IgD-negative memory B cell (primary cell): Measurements from ENCODE around the gene QRICH1. TPM values are rescaled to one million over a fixed set of nuclear protein-coding genes. Genes with fewer than 3 reads are reported as not detected.
"Not testable (repeated sequence)": the region's sequence is repeated elsewhere in the genome, so short reads cannot be mapped to it uniquely, and the experiment has no call there.

Source experiments
- H3K27ac Mint-ChIP-seq, 3 donors: one replicate each; pipeline ENCODE4 v1.8.0; 2020 to 2022; ENCODE audit warnings: mild to moderate bottlenecking in 3 of 3, mixed read lengths in 3 of 3, moderate library complexity in 1 of 3
- H3K27me3 Mint-ChIP-seq: one replicate; pipeline ENCODE4 v1.8.0; 2021; ENCODE audit warnings: mixed read lengths
- H3K36me3 Mint-ChIP-seq: one replicate; pipeline ENCODE4 v1.8.0; 2020; ENCODE audit warnings: mild to moderate bottlenecking, mixed read lengths
- H3K4me1 Mint-ChIP-seq, 3 donors: one replicate each; pipeline ENCODE4 v1.8.0; 2020 to 2022; ENCODE audit warnings: mixed read lengths in 3 of 3, mild to moderate bottlenecking in 1 of 3
- H3K4me3 Mint-ChIP-seq, 4 donors: one replicate each; pipeline ENCODE4 v1.8.0; 2020 to 2022; ENCODE audit warnings: mild to moderate bottlenecking in 4 of 4, mixed read lengths in 4 of 4, moderate library complexity in 3 of 4
- H3K9me3 Mint-ChIP-seq, 3 donors: one replicate each; pipeline ENCODE4 v1.8.0; 2020 to 2021; ENCODE audit warnings: mixed read lengths in 3 of 3, mild to moderate bottlenecking in 1 of 3
- polyA plus RNA-seq: library from polyadenylated mRNA; unstranded; fragments of 300-500 nt; fragmentation: Illumina TruSeq; gene quantifications from one replicate; pipeline ENCODE4 v1.2.3, GENCODE V29; 2021

Gene QRICH1
- polyA plus RNA-seq, 1 donor from 2014 or later: 23.6 TPM

DNA sequence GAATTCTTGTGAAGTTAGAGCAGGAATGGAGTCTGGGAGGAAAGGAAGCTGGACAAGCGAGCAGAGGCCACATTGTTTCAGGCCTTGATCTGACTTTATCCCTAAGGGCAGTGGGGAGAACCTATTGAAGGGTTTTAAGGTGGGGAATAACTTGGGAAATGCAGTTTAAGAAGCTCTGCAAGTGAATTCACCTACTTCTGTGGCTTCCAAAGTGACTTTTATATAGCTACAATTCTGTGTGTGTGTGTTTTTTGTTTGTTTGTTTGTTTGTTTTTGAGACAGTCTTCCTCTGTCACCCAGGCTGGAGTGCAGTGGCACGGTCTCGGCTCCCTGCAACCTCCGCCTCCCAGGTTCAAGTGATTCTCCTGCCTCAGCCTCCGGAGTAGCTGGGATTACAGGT, 85.2 kb downstream of the QRICH1 start:
- not testable (repeated sequence) for H3K27me3 Mint-ChIP-seq, H3K36me3 Mint-ChIP-seq, H3K9me3 Mint-ChIP-seq
- peaks cover 17 to 26% (median 20%) of the 10 kb centered on the region in 3 donors for H3K4me1 Mint-ChIP-seq
- H3K27ac Mint-ChIP-seq: peak overlapping the region in 2 of 3 donors; percentile 97 to 99
- H3K4me3 Mint-ChIP-seq: peak overlapping the region; percentile 89 to 100 (median 100)

- Mint-ChIP-seq H3K36me3 (no peaks in the 10 kb centered on the region), H3K4me3 (peak overlapping the region; percentile 99 to 100 (median 100)), H3K9me3 (no peaks in the 10 kb centered on the region), H3K27ac (peak overlapping the region; percentile 97 to 99 (median 98)), H3K4me1 (peaks cover 17 to 26% (median 20%) of the 10 kb centered on the region in 3 donors), H3K27me3 (no peaks in the 10 kb centered on the region)
Observed at GRCh38 chr3:49007771-49008528, 85.9 kb downstream of the QRICH1 start.

DNA sequence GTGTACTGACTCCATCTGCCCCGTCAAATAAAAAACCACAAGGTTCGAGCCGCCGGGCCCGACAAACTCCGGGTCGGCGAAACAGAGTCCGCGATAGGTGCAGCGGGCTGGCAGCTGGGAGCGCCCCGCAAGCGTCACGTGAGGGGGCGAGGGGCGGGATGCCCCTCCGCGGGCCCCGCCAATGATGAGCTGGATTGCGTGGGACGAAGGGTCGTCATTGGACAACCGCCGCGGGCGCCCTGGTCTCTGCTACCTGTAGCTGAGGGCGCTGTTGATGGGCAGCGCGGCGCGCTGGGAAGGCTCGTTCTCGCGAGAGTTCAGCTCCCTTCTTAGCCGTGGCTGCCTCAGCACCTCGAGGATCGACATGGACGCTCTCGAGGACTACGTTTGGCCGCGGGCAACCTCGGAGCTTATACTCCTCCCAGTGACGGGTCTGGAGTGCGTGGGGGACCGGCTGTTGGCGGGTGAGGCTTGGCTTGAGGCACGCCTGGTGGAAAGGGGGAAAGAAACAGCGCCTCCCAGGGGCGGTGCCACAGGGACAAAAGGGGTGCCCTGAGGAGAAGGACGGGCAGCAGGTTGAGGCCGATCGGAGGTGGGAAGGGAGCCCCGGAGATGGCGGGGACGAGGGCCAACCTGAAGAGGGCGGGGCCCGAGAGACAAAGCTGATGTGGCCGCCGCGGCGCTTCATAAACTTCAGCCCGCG, 86.7 kb downstream of the QRICH1 start, which contains the start of gene WDR6:
Gene WDR6 (plus strand): TSS at position 324 of the 703 bp plus-strand sequence. CDS start 41 bp downstream, at position 365.
- H3K9me3 Mint-ChIP-seq: no peaks in the 10 kb centered on the region
- H3K27ac Mint-ChIP-seq: peak within 1 kb of the TSS; percentile 97 to 99 (median 98)
- peak within 1 kb of the TSS; percentile 99 to 100 (median 100) for H3K4me3 Mint-ChIP-seq
- H3K4me1 Mint-ChIP-seq: peaks cover 17 to 25% (median 20%) of the 10 kb centered on the region in 3 donors
- no peaks in the 10 kb centered on the region for H3K36me3 Mint-ChIP-seq
- no peaks in the 10 kb centered on the region for H3K27me3 Mint-ChIP-seq

DNA sequence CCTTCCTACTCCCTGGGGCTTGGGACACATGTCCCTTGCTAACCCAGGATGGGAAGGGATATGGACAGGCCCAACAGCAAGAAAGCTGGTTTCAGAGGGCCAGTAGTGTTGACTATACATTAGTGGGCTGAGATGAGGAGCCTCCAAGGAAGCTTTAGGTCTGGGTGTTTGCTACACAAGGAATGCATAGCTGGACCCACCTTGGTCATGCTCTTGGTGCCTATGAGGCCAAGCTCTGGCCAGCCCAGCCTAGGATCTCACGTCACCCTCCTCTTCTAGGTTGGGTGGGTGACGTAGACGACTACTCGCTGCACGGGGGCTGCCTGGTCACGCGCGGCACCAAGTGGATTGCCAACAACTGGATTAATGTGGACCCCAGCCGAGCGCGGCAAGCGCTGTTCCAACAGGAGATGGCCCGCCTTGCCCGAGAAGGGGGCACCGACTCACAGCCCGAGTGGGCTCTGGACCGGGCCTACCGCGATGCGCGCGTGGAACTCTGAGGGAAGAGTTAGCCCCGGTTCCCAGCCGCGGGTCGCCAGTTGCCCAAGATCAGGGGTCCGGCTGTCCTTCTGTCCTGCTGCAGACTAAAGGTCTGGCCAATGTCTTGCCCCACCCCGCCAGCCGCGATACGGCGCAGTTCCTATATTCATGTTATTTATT, 87.3 kb downstream of the QRICH1 start:
- H3K36me3 Mint-ChIP-seq: no peaks in the 10 kb centered on the region
- H3K27me3 Mint-ChIP-seq: no peaks in the 10 kb centered on the region
- H3K4me1 Mint-ChIP-seq: peaks cover 13 to 22% (median 20%) of the 10 kb centered on the region in 3 donors

DNA sequence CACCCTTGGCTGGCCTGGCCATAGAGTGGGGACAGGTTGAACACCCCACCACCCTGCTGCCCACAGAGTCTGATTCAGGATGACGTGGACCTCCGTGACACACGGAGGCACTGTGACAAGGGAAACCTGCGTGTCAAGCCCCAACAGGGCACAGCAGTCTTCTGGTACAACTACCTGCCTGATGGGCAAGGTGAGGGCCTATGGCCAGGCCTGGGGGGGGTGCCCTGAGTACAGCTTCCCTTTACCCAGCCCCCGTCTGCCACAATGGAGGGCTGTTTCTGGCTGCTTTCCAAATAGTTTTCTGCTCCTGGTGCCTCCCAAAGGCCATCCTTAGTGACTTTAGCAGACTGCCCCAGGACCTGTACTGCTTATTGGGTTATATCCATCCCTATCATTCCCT, 87.9 kb downstream of the QRICH1 start:
- no peaks in the 10 kb centered on the region for H3K27me3 Mint-ChIP-seq
- H3K27ac Mint-ChIP-seq: peak overlapping the region in 1 of 3 donors; percentile 4
- H3K4me1 Mint-ChIP-seq: peaks cover 13 to 22% (median 20%) of the 10 kb centered on the region in 3 donors
- H3K9me3 Mint-ChIP-seq: no peaks in the 10 kb centered on the region
- H3K36me3 Mint-ChIP-seq: no peaks in the 10 kb centered on the region
- H3K4me3 Mint-ChIP-seq: peak overlapping the region in 3 of 4 donors; percentile 99 to 100 (median 100)

More for the DNA sequence above, 87.3 kb downstream of the QRICH1 start:
- Mint-ChIP-seq H3K9me3 (no peaks in the 10 kb centered on the region), H3K27ac (peak overlapping the region; percentile 97 to 99 (median 98)), H3K4me3 (peak overlapping the region; percentile 99 to 100 (median 100))

- H3K4me3 Mint-ChIP-seq: peak overlapping the region in 2 of 4 donors; percentile 16 to 65
- no peaks in the 10 kb centered on the region for H3K27me3 Mint-ChIP-seq
- H3K4me1 Mint-ChIP-seq: peaks cover 13 to 22% (median 20%) of the 10 kb centered on the region in 3 donors
- no peaks in the 10 kb centered on the region for H3K36me3 Mint-ChIP-seq
- peak overlapping the region in 1 of 3 donors; percentile 64 for H3K27ac Mint-ChIP-seq
- no peaks in the 10 kb centered on the region for H3K9me3 Mint-ChIP-seq
Observed at GRCh38 chr3:49005303-49005680, 88.6 kb downstream of the QRICH1 start.

DNA sequence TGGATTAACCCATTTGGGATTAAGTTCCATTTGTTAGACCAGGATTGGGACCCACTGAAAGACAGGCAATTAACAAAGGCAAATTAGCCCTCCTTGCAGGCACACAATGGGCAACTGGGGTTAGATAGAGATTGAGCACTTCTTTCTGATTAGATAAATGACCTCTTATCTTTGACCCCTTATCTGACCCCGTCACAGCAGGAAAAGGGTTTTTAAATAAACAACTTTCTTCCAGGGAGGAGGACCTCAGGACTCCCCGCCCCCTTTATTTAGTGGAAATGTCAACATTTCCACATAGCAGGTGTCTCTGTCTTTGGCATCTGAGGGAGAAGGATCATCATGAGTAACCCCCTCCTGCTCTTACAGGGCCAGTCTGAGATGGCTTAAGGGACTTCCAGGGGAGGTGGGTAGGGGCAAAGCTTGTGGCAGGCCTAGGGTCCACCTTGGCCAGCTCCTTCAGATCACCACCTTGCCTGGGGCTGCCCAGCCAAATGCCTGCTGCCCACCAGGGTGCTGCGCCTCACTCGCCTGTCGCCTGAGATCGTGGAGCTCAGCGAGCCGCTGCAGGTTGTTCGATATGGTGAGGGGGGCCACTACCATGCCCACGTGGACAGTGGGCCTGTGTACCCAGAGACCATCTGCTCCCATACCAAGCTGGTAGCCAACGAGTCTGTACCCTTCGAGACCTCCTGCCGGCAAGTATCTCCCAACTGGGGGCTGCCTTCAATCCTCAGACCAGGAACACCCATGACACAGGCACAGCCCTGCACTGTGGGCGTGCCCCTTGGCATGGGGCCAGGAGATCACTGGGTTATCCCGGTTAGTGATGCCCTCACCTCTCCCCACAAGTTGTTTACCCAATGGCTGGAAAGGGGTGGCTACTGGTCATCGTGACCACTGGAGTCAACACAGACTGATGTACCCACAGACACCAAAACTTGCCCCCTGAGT, 89.2 kb downstream of the QRICH1 start:
- no peaks in the 10 kb centered on the region for H3K27me3 Mint-ChIP-seq
- H3K27ac Mint-ChIP-seq: peak overlapping the region in 1 of 3 donors; percentile 64
- H3K9me3 Mint-ChIP-seq: no peaks in the 10 kb centered on the region
- H3K4me3 Mint-ChIP-seq: peak overlapping the region in 2 of 4 donors; percentile 16 to 65
- H3K4me1 Mint-ChIP-seq: peaks cover 13 to 22% (median 20%) of the 10 kb centered on the region in 3 donors
- no peaks in the 10 kb centered on the region for H3K36me3 Mint-ChIP-seq

DNA sequence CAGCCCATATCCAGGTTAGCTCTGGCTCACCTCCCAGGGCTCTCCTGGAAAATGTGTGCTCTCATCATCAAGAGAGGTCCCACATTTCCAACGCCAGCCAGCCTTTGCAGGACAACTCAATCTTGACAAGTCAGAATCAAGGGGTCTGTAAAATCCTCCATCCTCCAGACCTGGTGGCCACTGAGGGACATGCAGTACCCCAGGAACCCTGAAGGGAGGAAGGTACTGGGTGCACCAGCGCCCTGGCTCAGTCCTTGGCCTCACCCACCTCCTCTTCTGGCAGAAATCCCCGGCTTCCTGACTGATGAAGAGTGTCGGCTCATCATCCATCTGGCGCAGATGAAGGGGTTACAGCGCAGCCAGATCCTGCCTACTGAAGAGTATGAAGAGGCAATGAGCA, 92.7 kb downstream of the QRICH1 start:
- peak overlapping the region in 1 of 4 donors; percentile 53 for H3K4me3 Mint-ChIP-seq
- peaks cover 0 to 1% (median under 1%) of the 10 kb centered on the region in 3 donors for H3K4me1 Mint-ChIP-seq
- H3K36me3 Mint-ChIP-seq: no peaks in the 10 kb centered on the region
- no peak overlapping the region for H3K27ac Mint-ChIP-seq
- H3K27me3 Mint-ChIP-seq: no peaks in the 10 kb centered on the region
- H3K9me3 Mint-ChIP-seq: no peaks in the 10 kb centered on the region

GRCh38 chr3:48999085-48999858, 94.6 kb downstream of the QRICH1 start:
- H3K36me3 Mint-ChIP-seq: no peaks in the 10 kb centered on the region
- no peaks in the 10 kb centered on the region for H3K9me3 Mint-ChIP-seq
- peak overlapping the region in 1 of 4 donors; percentile 9 for H3K4me3 Mint-ChIP-seq
- H3K4me1 Mint-ChIP-seq: no peaks in the 10 kb centered on the region
- peak overlapping the region in 2 of 3 donors; percentile 21 to 56 for H3K27ac Mint-ChIP-seq
- H3K27me3 Mint-ChIP-seq: no peaks in the 10 kb centered on the region

DNA sequence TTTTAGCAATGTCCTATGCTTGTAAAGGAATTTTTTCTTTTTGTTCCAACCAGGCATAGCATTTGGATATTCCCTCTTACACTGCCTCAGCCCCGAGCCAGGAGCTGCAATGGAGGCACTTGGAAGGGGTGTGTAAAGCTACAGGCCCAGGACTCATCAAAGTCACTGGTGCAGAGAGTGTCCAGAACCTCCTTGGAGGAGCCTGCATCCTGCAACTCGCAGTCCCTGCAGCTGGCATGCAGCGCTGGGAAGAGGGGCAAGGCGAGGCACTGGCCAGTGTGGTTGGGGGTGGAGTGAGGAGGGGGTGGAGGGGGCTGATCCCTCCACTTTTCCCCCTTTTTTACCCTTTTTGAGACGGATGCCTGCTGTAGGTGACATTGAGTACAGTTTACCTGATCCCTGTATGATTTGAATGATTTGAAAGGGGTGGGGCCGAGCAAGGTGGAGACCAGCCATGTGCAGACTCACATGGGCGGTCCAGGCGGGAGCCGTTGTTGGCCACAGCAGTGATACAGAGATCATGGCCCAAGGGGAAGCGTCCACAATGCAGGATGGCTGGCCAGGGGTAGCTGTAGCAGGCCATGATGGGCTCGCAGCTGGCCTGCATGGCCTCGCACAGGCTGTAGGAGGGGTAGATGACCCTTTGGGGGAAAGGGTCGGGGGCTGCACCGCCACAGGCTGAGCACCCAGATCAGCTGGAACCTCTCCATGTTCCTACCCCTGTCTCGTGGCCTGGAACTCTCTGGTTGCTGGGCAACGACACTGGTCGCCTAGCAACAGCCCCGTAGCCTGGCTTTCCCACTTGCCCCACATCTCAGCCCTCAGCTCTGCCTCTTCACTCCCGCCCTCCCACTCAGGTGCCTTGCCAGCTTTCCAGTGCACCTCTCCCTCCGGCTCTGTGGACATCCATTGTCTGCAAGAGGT, 95.9 kb downstream of the QRICH1 start:
- Mint-ChIP-seq H3K27ac (no peak overlapping the region), H3K27me3 (no peaks in the 10 kb centered on the region), H3K9me3 (no peaks in the 10 kb centered on the region), H3K4me1 (peaks cover 0 to 6% (median 2%) of the 10 kb centered on the region in 3 donors), H3K4me3 (no peak overlapping the region), H3K36me3 (no peaks in the 10 kb centered on the region)

DNA sequence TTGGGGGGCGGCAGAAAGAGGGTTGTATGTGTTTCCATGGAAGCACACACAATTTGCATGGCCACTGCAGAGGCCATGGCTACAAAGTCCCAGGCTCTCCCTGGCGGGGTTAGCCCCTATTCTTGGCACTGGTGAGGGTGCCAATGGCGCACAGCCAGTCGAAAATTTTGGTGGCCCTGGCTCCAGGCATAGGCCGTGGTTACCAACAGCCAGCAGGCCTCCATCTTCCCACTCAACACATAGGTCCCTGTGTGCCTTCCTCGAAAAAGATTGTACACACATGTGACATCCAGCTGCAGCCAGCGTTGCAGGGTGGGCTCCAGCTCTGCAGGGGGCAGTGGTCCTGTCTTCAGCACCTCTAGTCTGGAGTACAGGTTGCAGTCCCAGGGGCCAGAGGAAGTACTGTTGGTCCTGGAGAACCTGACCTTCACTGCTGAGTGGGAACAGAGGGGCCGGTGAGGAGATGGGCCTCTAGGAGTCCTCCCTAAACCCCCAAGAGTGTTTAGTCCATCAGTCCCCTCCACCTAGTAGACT, 96.7 kb downstream of the QRICH1 start:
- H3K9me3 Mint-ChIP-seq: no peaks in the 10 kb centered on the region
- peaks cover 0 to 6% (median 2%) of the 10 kb centered on the region in 3 donors for H3K4me1 Mint-ChIP-seq
- H3K36me3 Mint-ChIP-seq: no peaks in the 10 kb centered on the region
- H3K27ac Mint-ChIP-seq: no peak overlapping the region
- H3K27me3 Mint-ChIP-seq: no peaks in the 10 kb centered on the region
- no peak overlapping the region for H3K4me3 Mint-ChIP-seq

- H3K27ac Mint-ChIP-seq: no peak overlapping the region
- H3K9me3 Mint-ChIP-seq: no peaks in the 10 kb centered on the region
- H3K27me3 Mint-ChIP-seq: no peaks in the 10 kb centered on the region
- peaks cover 5 to 11% (median 6%) of the 10 kb centered on the region in 3 donors for H3K4me1 Mint-ChIP-seq
- peaks cover 2% of the 10 kb centered on the region for H3K36me3 Mint-ChIP-seq
- H3K4me3 Mint-ChIP-seq: no peak overlapping the region
Observed at GRCh38 chr3:48996640-48997039, 97.2 kb downstream of the QRICH1 start.
